HCT116 (cell line): ENCODE measurements around the gene NHERF1. TPM values are rescaled to one million over a fixed set of nuclear protein-coding genes. Genes with fewer than 3 reads are reported as not detected.

ENCODE experiments used
- ATAC-seq: fragments of 200-7000 bp; cut with Tn5 transposase; 2 replicates; pipeline ENCODE4 v1.9.1; 2020; ENCODE audit warnings: mild to moderate bottlenecking, moderate library complexity
- BruUV-seq: library from RNA; stranded (reverse); fragments of 400-500 nt; replicated peaks from 2 replicates; lab custom pipeline; 2021; lab: Mats Ljungman, UMichigan
- CTCF ChIA-PET: fragments of 300-600 bp; sonication (Branson Sonifier 250); formaldehyde crosslinking; loops from one replicate; lab custom pipeline; 2021; ENCODE audit warnings: antibody characterized with exemption; lab: Charles Lee
- POLR2A ChIA-PET: fragments of 300-600, 350-600 bp; sonication (Branson Sonifier 250); formaldehyde crosslinking; loops from one replicate; lab custom pipeline; 2021; ENCODE audit warnings: antibody characterized with exemption; lab: Charles Lee
- RAD21 ChIA-PET, 2 experiments: fragments of 300-600 bp; sonication (Branson Sonifier 250); formaldehyde crosslinking; loops; one replicate each; lab custom pipeline; 2023; ENCODE audit warnings: low total read pairs in 2 of 2; ENCODE audit not compliant: uncharacterized antibody in 2 of 2, unreplicated experiment in 2 of 2, low non-redundant PET in 1 of 2; lab: Charles Lee
- DNase-seq: peaks from one replicate; pipeline ENCODE4 v3.0.0-alpha.2; 2010; ENCODE audit warnings: low read depth, low spot score
- H2AFZ ChIP-seq: fragments of 200-600 bp; shearing (Covaris generic), sonication (generic); 2 replicates; pipeline ENCODE4 v1.6.1; 2017; ENCODE audit warnings: low read depth, mixed run types, mixed read lengths, antibody characterized with exemption, low read length; ENCODE audit not compliant: poor library complexity, severe bottlenecking
- H3K27ac ChIP-seq: 2 replicates; pipeline ENCODE4 v1.5.1; 2012; ENCODE audit warnings: low read depth, low read length
- H3K27me3 ChIP-seq: fragments of 200-600 bp; sonication (generic); 2 replicates; pipeline ENCODE4 v1.6.1; 2016; ENCODE audit warnings: mixed run types, low read length, mixed read lengths; ENCODE audit not compliant: insufficient read depth
- H3K36me3 ChIP-seq, 2 experiments: fragments of 200-500 bp in 1 of 2; fragments of 200-600 bp in 1 of 2; sonication (Bioruptor generic) in 1 of 2; sonication (generic) in 1 of 2; 2 replicates each; pipeline versions ENCODE4 v1.5.1 to v1.6.1; 2014 to 2016; ENCODE audit warnings: low read length in 2 of 2, inconsistent platforms in 1 of 2, mixed read lengths in 1 of 2, mixed run types in 1 of 2; ENCODE audit not compliant: insufficient read depth in 2 of 2, control insufficient read depth in 1 of 2
- H3K4me1 ChIP-seq, 2 experiments: fragments of 200-600 bp in 1 of 2; sonication (generic) in 1 of 2; 2 replicates each; pipeline versions ENCODE4 v1.5.1 to v1.6.1; 2012 to 2017; ENCODE audit warnings: low read length in 2 of 2, inconsistent platforms in 1 of 2, mild to moderate bottlenecking in 1 of 2, mixed read lengths in 1 of 2, mixed run types in 1 of 2, moderate library complexity in 1 of 2; ENCODE audit not compliant: insufficient read depth in 2 of 2, control insufficient read depth in 1 of 2
- H3K4me2 ChIP-seq: fragments of 200-600 bp; sonication (generic); 2 replicates; pipeline ENCODE4 v1.6.1; 2017; ENCODE audit warnings: mixed run types, low read length, mixed read lengths
- H3K4me3 ChIP-seq, 2 experiments: fragments of 200-600 bp in 1 of 2; sonication (generic) in 1 of 2; replicated peaks in 1 of 2; 2 replicates each; pipeline ENCODE4 v1.5.1; 2011 to 2016; ENCODE audit warnings: low read length in 2 of 2, control low read depth in 1 of 2, low read depth in 1 of 2, mild to moderate bottlenecking in 1 of 2, mixed read lengths in 1 of 2, mixed run types in 1 of 2
- H3K79me2 ChIP-seq: fragments of 200-600 bp; sonication (generic); 2 replicates; pipeline ENCODE4 v1.6.1; 2017; ENCODE audit warnings: mild to moderate bottlenecking, mixed run types, low read length, moderate library complexity, mixed read lengths; ENCODE audit not compliant: insufficient read depth
- H3K9ac ChIP-seq: fragments of 200-600 bp; sonication (generic); 2 replicates; pipeline ENCODE4 v1.6.1; 2016; ENCODE audit warnings: low read length, mixed read lengths
- H3K9me2 ChIP-seq: fragments of 200-600 bp; sonication (generic), shearing (Covaris generic); 2 replicates; pipeline ENCODE4 v1.6.1; 2017; ENCODE audit warnings: mixed run types, mild to moderate bottlenecking, moderate library complexity; ENCODE audit not compliant: insufficient read depth
- H3K9me3 ChIP-seq, 2 experiments: fragments of 200-500 bp in 1 of 2; fragments of 200-600 bp in 1 of 2; sonication (Bioruptor generic) in 1 of 2; sonication (generic) in 1 of 2; 2 replicates each; pipeline ENCODE4 v1.6.1; 2014 to 2017; ENCODE audit warnings: low read length in 2 of 2, mixed read lengths in 2 of 2, inconsistent platforms in 1 of 2, low read depth in 1 of 2, mild to moderate bottlenecking in 1 of 2, mixed run types in 1 of 2, moderate library complexity in 1 of 2; ENCODE audit not compliant: control insufficient read depth in 1 of 2, insufficient read depth in 1 of 2
- H4K20me1 ChIP-seq: fragments of 200-600 bp; sonication (generic), shearing (Covaris generic); 2 replicates; pipeline ENCODE4 v1.6.1; 2017; ENCODE audit warnings: mixed run types, mild to moderate bottlenecking, moderate library complexity; ENCODE audit not compliant: insufficient read depth
- ATF3 ChIP-seq: IDR thresholded peaks from 2 replicates; pipeline ENCODE4 v1.6.1; 2012
- CBX3 ChIP-seq: IDR thresholded peaks from 2 replicates; pipeline ENCODE4 v1.6.1; 2012; ENCODE audit warnings: low read depth
- CTCF ChIP-seq, 3 experiments: fragments of 200-600 bp in 1 of 3; sonication (generic) in 1 of 3; IDR thresholded peaks in 2 of 3; conservative IDR thresholded peaks in 1 of 3; 2 replicates each; pipeline ENCODE4 v1.5.1; 2012 to 2017; ENCODE audit warnings: low read depth in 2 of 3, low read length in 2 of 3, antibody characterized with exemption in 1 of 3, borderline replicate concordance in 1 of 3, control low read depth in 1 of 3, mild to moderate bottlenecking in 1 of 3, mixed read lengths in 1 of 3, mixed run types in 1 of 3, moderate library complexity in 1 of 3; ENCODE audit not compliant: insufficient read depth in 1 of 3
- EGR1 ChIP-seq: IDR thresholded peaks from 2 replicates; pipeline ENCODE4 v1.6.1; 2012; ENCODE audit warnings: low read depth
- ELF1 ChIP-seq: IDR thresholded peaks from 2 replicates; pipeline ENCODE4 v1.6.1; 2012; ENCODE audit warnings: low read depth, borderline replicate concordance
- EZH2phosphoT487 ChIP-seq: fragments of 200-600 bp; IDR thresholded peaks from 2 replicates; pipeline ENCODE4 v1.6.1; 2018; ENCODE audit warnings: antibody characterized with exemption, borderline replicate concordance
- FOSL1 ChIP-seq: IDR thresholded peaks from 2 replicates; pipeline ENCODE4 v1.6.1; 2012; ENCODE audit warnings: low read depth
- JUND ChIP-seq: IDR thresholded peaks from 2 replicates; pipeline ENCODE4 v1.6.1; 2012
- MAX ChIP-seq: IDR thresholded peaks from 2 replicates; pipeline ENCODE4 v1.6.1; 2012
- POLR2A ChIP-seq: IDR thresholded peaks from 2 replicates; pipeline ENCODE4 v1.7.0; 2011; ENCODE audit warnings: borderline replicate concordance; ENCODE audit not compliant: insufficient read depth, insufficient read length; ENCODE audit errors: extremely low read depth
- POLR2AphosphoS5 ChIP-seq: IDR thresholded peaks from 2 replicates; pipeline ENCODE4 v1.6.1; 2011; ENCODE audit warnings: mild to moderate bottlenecking, low read depth, low read length, moderate library complexity
- RAD21 ChIP-seq: IDR thresholded peaks from 2 replicates; pipeline ENCODE4 v1.6.1; 2012; ENCODE audit warnings: low read depth, mild to moderate bottlenecking
- SIN3A ChIP-seq: IDR thresholded peaks from 2 replicates; pipeline ENCODE4 v1.6.1; 2012; ENCODE audit warnings: low read depth
- SP1 ChIP-seq: IDR thresholded peaks from 2 replicates; pipeline ENCODE4 v1.6.1; 2012; ENCODE audit warnings: low read depth
- SRF ChIP-seq: IDR thresholded peaks from 2 replicates; pipeline ENCODE4 v1.6.1; 2012; ENCODE audit warnings: low read depth
- YY1 ChIP-seq: IDR thresholded peaks from 2 replicates; pipeline ENCODE4 v1.6.1; 2011; ENCODE audit warnings: low read length, low read depth, moderate library complexity, mild to moderate bottlenecking; ENCODE audit not compliant: insufficient replicate concordance; ENCODE audit errors: extremely low read depth
- ZBTB33 ChIP-seq: IDR thresholded peaks from 2 replicates; pipeline ENCODE4 v1.6.1; 2011; ENCODE audit warnings: mild to moderate bottlenecking, low read length, moderate library complexity; ENCODE audit not compliant: insufficient replicate concordance; ENCODE audit errors: extremely low read depth
- ZFX ChIP-seq: fragments of 450-650 bp; IDR thresholded peaks from 2 replicates; pipeline ENCODE4 v1.6.1; 2017
- ZNF274 ChIP-seq: fragments of 200-500 bp; sonication (Bioruptor generic); IDR thresholded peaks from 2 replicates; pipeline ENCODE4 v1.6.1; 2014; ENCODE audit warnings: mild to moderate bottlenecking, low read depth, low read length, inconsistent platforms
- intact Hi-C: fragments of 100-400 bp; cut with micrococcal nuclease; formaldehyde crosslinking; loops from 2 replicates; pipeline ENCODE4 v1.10.0; 2022
- total RNA-seq: library from RNA; stranded (reverse); gene quantifications from one replicate; pipeline ENCODE4 v1.2.1, GENCODE V29; 2021; ENCODE audit not compliant: unreplicated experiment

The NHERF1 gene
- total RNA-seq, 1 experiment from 2014 or later, result 129 TPM

GRCh38 chr17:74748529-74749278, at the start of gene NHERF1 (continued):
- TF ChIP-seq CTCF (IDR thresholded peaks at IDR 0.05 in 2 of 3, conservative IDR thresholded peaks at IDR 0.05 in 1 of 3; ENCODE audit: borderline replicate concordance in 1 of 3, insufficient read depth in 1 of 3, low read depth in 2 of 3, low read length in 2 of 3) (peak in 2 of 3 experiments; percentile 17 to 19; a peak in 2 of 6 replicates), JUND (no peak), ZNF274 (no peak), RAD21 (no peak), POLR2A (peak; percentile 97), SP1 (no peak)

GRCh38 chr17:74699236-74699635, 49.2 kb upstream of the NHERF1 start:
- POLR2A ChIA-PET, result no interaction called here
- Histone ChIP-seq H3K9me2 (no peaks in the 10 kb centered on the region), H3K27ac (no peak overlapping the region), H3K9ac (no peak overlapping the region), H2AFZ (no peak overlapping the region), H4K20me1 (no peaks in the 10 kb centered on the region), H3K4me1 (no peaks in the 10 kb centered on the region), H3K79me2 (no peaks in the 10 kb centered on the region), H3K4me3 (no peak overlapping the region), H3K4me2 (no peak overlapping the region), H3K36me3 (no peaks in the 10 kb centered on the region), H3K27me3 (peaks cover 4% of the 10 kb centered on the region; the same call in 1 of the 2 replicates), H3K9me3 (no peaks in the 10 kb centered on the region)
- CTCF ChIA-PET, result no interaction called here
- intact Hi-C loops, result no loop called here
- BruUV-seq, result no TSS peak
- RAD21 ChIA-PET, result no interaction called here
- DNase-seq (no peak), ATAC-seq (no peak)
- TF ChIP-seq EGR1, result no peak
- TF ChIP-seq SIN3A, result no peak
- no peak for TF ChIP-seq ATF3
- no peak for TF ChIP-seq ZFX
- no peak for TF ChIP-seq CBX3
- TF ChIP-seq SRF, result no peak
- TF ChIP-seq POLR2A, result no peak
- TF ChIP-seq ZBTB33, result no peak
- no peak for TF ChIP-seq POLR2AphosphoS5
- no peak for TF ChIP-seq JUND
- no peak for TF ChIP-seq EZH2phosphoT487
- TF ChIP-seq CTCF (IDR thresholded peaks at IDR 0.05 in 2 of 3, conservative IDR thresholded peaks at IDR 0.05 in 1 of 3; ENCODE audit: borderline replicate concordance in 1 of 3, insufficient read depth in 1 of 3, low read depth in 2 of 3, low read length in 2 of 3), result no peak
- no peak for TF ChIP-seq YY1
- TF ChIP-seq RAD21, result no peak
- no peak for TF ChIP-seq MAX
- TF ChIP-seq FOSL1, result no peak
- no peak for TF ChIP-seq ELF1
